ENCODE data around the gene C16orf54.
"Not testable (repeated sequence)": the region's sequence is repeated elsewhere in the genome, so short reads cannot be mapped to it uniquely, and the experiment has no call there.

Gene C16orf54

DNA sequence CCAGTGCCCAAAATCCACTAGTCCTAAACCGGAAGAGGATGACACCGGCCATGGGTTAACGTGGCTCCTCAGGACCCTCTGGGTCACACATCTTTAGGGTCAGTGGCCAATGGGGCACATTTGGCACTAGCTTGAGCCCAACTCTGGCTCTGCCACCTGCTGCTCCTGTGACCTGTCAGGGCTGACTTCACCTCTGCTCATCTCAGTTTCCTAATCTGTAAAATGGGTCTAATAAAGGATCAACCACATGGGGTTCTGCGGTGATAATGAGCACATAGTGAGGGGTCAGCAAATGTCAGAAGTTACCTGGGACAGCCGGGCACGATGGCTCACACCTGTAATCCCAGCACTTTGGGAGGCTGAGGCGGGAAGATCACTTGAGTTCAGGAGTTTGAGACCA, 48.4 kb downstream of the C16orf54 start:
- peaks cover 0 to 39% of the 10 kb centered on the region in 2 donors for H3K27me3 ChIP-seq
- H3K4me3 ChIP-seq, result no peak overlapping the region
- H3K36me3 ChIP-seq, result no peaks in the 10 kb centered on the region
- intact Hi-C loops (cut with DNase I; ENCODE audit: low total_unique reads), result loop anchor here (5.0 kb wide), 3 partner anchors 150 to 325 kb away; partner anchors contain the start of gene C16orf92
- H3K9me3 ChIP-seq, result no peaks in the 10 kb centered on the region
- H3K27ac ChIP-seq, result no peak overlapping the region
- TF ChIP-seq, protein P1, sequence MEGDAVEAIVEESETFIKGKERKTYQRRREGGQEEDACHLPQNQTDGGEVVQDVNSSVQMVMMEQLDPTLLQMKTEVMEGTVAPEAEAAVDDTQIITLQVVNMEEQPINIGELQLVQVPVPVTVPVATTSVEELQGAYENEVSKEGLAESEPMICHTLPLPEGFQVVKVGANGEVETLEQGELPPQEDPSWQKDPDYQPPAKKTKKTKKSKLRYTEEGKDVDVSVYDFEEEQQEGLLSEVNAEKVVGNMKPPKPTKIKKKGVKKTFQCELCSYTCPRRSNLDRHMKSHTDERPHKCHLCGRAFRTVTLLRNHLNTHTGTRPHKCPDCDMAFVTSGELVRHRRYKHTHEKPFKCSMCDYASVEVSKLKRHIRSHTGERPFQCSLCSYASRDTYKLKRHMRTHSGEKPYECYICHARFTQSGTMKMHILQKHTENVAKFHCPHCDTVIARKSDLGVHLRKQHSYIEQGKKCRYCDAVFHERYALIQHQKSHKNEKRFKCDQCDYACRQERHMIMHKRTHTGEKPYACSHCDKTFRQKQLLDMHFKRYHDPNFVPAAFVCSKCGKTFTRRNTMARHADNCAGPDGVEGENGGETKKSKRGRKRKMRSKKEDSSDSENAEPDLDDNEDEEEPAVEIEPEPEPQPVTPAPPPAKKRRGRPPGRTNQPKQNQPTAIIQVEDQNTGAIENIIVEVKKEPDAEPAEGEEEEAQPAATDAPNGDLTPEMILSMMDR (IDR thresholded peaks at IDR 0.05), result no peak
- peaks cover 0 to 17% (median 7%) of the 10 kb centered on the region in 4 donors for H3K4me1 ChIP-seq
- no peak for DNase-seq

DNA sequence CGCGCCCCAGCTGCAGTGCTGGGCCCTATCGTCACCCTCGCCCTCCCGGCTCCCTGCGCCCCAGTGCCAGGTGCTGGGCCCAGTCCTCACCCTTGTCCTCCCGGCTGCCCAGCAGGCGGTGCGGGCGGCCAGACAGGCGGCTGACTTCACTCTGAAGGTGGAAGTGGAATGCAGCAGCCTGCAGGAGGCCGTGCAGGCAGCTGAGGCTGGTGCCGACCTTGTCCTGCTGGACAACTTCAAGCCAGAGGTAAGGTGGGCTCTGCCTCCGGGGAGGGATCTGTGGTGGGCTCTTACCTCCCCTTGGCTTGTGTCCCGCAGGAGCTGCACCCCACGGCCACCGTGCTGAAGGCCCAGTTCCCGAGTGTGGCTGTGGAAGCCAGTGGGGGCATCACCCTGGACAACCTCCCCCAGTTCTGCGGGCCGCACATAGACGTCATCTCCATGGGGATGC, 48.9 kb downstream of the C16orf54 start:
- no peaks in the 10 kb centered on the region for H3K9me3 ChIP-seq
- no peak overlapping the region for H3K4me3 ChIP-seq
- H3K27ac ChIP-seq, result no peak overlapping the region
- peaks cover 0 to 35% of the 10 kb centered on the region in 2 donors for H3K27me3 ChIP-seq
- no peaks in the 10 kb centered on the region for H3K36me3 ChIP-seq
- TF ChIP-seq, protein P1 (IDR thresholded peaks at IDR 0.05), result no peak
- no peak for DNase-seq
- intact Hi-C loops (cut with DNase I; ENCODE audit: low total_unique reads), result loop anchor here (5.0 kb wide), 3 partner anchors 150 to 325 kb away; partner anchors contain the start of gene C16orf92
- H3K4me1 ChIP-seq, result peaks cover 0 to 17% (median 7%) of the 10 kb centered on the region in 4 donors

DNA sequence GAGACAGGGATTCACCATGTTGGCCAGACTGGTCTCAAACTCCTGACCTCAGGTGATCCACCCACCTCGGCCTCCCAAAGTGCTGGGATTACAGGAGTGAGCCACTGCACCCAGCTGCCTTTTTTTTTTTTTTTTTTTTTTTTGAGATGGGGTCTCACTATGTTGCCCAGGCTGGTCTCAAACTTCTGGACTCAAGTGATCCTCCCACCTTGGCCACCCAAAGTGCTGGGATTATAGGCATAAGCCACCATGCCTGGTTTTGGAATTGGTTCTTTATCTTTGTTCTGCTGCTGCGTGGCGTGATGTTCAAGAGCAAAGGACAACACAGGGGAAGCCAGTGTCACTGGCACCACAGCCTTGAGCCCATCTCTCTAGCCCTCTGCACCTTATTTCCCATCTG, 50.1 kb downstream of the C16orf54 start:
- H3K4me3 ChIP-seq, H3K27ac ChIP-seq, DNase-seq, H3K36me3 ChIP-seq, H3K9me3 ChIP-seq: not testable (repeated sequence)
- H3K4me1 ChIP-seq, result peaks cover 0 to 17% (median 7%) of the 10 kb centered on the region in 4 donors
- intact Hi-C loops (cut with DNase I; ENCODE audit: low total_unique reads), result loop anchor here (5.0 kb wide), 3 partner anchors 152 to 327 kb away; partner anchors contain the start of gene C16orf92
- peaks cover 0 to 22% of the 10 kb centered on the region in 2 donors for H3K27me3 ChIP-seq

DNA sequence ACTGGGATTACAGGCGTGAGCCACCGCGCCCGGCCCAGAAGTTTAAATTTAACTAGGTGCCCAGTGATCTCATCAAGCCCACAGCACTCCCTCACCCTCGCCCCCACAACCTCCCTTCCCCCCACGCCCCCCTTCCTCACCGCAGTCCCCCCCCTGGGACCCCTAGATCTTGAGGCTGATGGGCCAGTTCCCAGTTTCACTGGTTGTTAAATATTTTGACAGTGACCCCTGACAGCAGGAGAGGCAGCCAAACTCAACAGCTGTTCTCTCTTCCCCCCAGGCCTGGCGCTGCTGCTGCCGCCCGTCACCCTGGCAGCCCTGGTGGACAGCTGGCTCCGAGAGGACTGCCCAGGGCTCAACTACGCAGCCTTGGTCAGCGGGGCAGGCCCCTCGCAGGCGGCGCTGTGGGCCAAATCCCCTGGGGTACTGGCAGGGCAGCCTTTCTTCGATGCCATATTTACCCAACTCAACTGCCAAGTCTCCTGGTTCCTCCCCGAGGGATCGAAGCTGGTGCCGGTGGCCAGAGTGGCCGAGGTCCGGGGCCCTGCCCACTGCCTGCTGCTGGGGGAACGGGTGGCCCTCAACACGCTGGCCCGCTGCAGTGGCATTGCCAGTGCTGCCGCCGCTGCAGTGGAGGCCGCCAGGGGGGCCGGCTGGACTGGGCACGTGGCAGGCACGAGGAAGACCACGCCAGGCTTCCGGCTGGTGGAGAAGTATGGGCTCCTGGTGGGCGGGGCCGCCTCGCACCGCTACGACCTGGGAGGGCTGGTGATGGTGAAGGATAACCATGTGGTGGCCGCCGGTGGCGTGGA, 51.2 kb downstream of the C16orf54 start:
- Histone ChIP-seq H3K4me1 (peaks cover 0 to 17% (median 7%) of the 10 kb centered on the region in 4 donors), H3K27ac (peak overlapping the region; percentile 58 to 63), H3K36me3 (no peaks in the 10 kb centered on the region), H3K9me3 (no peaks in the 10 kb centered on the region), H3K27me3 (peaks cover 0 to 16% of the 10 kb centered on the region in 2 donors), H3K4me3 (no peak overlapping the region)
- TF ChIP-seq, protein P1 (IDR thresholded peaks at IDR 0.05), result no peak
- intact Hi-C loops (cut with DNase I; ENCODE audit: low total_unique reads), result loop anchor here (5.0 kb wide), 3 partner anchors 153 to 328 kb away; partner anchors contain the start of gene C16orf92
- peak; percentile 27 to 90 for DNase-seq

DNA sequence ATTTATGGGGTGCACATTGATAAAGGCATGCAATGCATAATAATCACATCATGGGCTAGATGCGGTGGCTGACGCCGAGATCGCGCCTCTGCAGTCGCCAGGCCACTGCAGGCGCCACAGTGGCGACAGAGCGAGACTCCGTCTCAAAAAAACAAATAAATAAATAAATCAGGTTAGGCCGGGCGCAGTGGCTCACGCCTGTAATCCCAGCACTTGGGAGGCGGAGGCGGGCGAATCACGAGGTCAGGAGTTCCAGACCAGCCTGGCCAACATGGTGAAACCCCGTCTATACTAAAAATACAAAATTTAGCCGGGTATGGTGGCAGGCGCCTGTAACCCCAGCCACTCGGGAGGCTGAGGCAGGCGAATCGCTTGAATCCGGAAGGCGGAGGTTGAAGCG, 53.2 kb downstream of the C16orf54 start:
- DNase-seq, result not testable (repeated sequence)

More for the DNA sequence above, 53.2 kb downstream of the C16orf54 start:
- H3K36me3 ChIP-seq; H3K27me3 ChIP-seq; H3K27ac ChIP-seq; H3K9me3 ChIP-seq; H3K4me3 ChIP-seq; intact Hi-C loops (cut with DNase I; ENCODE audit: low total_unique reads): not testable (repeated sequence)
- peaks cover 0 to 17% (median 7%) of the 10 kb centered on the region in 4 donors for H3K4me1 ChIP-seq
